GM21423 (cell line): ENCODE data around the gene CUTA.

ENCODE experiments used
- ATAC-seq: cut with Tn5 transposase; IDR thresholded peaks from one replicate; pipeline ENCODE4 v1.9.1; 2021; ENCODE audit warnings: mild to moderate bottlenecking, moderate library complexity; ENCODE audit not compliant: unreplicated experiment

The CUTA gene, protein sequence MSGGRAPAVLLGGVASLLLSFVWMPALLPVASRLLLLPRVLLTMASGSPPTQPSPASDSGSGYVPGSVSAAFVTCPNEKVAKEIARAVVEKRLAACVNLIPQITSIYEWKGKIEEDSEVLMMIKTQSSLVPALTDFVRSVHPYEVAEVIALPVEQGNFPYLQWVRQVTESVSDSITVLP

DNA sequence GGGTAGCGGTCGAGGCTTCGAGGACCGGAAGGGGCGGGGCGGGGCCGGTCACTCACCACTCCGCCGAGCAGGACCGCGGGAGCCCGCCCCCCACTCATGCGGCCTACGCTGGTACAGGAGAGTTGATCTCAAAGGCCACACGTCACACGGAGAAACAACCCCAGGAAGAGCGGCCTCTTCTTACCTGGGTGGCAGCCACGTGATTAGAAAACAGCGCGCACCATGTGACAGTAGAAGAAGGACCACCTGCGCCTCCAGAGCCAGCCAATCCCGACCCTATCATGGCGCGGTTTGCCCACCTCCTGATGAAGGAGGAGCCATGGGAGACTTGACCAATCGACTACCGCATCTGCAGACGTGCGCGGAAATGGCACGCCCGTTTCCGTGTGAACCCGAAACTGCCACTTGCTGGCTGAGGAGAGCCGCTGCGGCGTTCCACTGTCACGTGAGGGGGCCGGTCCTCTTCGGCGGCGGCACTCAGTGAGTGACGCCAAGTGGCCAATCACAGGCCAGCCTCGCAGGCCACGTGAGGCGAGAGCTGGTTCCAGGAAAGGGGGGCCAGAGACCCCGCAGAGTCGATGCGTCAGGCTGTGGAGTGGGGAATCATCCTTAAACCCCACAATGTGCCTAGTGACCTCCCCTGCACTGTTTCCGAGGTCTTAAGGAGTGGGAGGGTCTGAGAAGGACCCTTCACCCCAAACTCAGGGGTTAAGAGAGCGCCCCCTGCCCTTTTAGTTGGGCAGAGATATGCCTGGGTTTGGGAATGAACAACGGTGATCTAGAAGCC lies at the start of gene CUTA:
Gene CUTA, minus strand, starts transcription at position 205 of the 787 bp plus-strand sequence. Its CDS starts 107 bp downstream, at position 98.
- peak; percentile 81 for ATAC-seq

DNA sequence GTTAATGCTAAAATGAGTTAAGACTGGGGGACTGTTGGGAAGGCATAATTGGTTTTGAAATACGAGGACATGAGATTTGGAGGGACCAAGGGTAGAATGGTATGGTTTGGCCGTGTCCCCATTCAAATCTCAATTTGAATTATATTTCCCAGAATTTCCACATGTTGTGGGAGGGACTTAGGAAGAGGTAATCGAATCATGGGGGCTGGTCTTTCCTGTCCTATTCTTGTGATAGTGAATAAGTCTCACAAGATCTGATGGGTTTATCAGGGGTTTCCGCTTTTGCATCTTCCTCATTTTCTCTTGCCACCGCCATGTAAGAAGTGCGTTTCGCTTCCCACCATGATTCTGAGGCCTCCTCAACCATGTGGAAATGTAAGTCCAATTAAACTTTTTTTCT lies 49.2 kb upstream of the CUTA start:
- no peak for ATAC-seq

DNA sequence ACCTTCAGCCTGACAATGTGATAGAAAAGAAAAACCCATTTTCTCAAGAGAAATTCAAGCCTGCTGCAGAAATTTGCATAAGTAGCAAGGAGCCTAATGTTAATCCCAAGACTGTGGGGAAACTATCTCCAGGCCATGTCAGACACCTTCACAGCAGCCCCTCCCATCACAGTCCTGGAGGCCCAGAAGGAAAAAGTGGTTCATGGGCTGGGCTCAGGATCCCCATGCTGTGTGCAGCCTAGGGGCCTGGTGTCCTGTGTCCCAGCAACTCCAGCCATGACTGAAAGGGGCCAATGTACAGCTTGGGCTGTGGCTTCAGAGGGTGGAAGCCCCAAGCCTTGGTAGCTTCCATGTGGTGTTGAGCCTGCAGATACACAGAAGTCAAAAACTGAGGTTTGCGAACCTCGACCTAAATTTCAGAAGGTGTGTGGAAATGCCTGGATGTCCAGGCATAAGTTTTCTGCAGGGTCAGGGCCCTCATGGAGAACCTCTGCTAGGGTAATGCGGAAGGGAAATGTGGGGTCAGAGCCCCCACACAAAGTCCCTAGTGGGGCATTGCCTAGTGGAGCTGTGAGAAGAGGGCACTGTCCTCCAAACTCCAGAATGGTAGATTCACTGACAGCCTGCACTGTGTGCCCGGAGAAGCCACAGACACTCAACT lies 48.3 kb upstream of the CUTA start:
- ATAC-seq = no peak

DNA sequence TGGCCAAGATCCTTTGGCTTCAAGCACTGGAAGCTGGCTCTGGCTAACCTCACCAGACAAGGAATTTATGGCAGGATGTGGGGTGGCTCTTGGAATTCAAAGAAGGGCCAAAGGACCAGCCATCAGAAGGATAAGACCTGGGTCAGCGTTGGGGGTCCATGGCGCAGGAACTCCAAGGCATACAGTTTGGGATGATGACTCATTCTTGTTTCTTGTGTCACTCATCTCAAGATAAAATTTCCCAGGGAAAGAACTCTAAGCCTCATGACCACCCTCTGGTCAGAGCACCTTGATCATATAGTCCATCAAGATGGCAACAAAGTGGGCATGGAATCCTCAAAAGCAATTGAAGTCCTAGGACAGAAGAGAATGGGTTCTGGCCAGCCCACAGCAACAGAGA lies 41.3 kb upstream of the CUTA start:
- no peak for ATAC-seq

DNA sequence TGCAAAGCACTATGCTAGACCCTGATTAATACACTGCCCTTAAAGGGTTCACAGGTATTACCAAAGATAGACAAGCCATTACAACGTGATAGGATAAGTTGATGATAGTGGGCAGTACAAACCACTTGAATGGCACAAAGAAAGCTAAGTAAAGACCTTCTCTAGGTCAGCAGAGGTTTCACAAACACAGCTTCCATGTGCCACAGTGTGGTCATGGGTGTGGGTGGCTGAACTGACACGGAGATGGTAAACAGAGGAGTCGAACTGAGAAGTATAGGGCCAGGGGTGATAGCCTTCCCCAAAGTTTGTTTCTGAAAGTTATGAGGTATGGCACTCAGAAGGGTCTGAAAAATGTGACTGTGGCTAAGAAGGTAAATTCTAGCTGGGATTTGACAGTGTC lies 40.8 kb upstream of the CUTA start:
- ATAC-seq = no peak

DNA sequence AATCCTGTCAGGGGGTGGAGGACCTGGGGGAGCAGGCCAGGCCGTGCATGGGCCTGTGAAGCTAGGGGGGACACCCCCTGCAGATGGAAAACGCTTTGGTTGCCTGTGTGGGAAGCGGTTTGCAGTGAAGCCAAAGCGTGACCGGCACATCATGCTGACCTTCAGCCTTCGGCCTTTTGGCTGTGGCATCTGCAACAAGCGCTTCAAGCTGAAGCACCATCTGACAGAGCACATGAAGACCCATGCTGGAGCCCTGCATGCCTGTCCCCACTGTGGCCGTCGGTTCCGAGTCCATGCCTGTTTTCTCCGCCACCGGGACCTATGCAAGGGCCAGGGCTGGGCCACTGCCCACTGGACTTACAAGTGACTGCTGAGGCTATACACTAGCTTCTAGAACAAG lies 38.2 kb upstream of the CUTA start:
- ATAC-seq = no peak

DNA sequence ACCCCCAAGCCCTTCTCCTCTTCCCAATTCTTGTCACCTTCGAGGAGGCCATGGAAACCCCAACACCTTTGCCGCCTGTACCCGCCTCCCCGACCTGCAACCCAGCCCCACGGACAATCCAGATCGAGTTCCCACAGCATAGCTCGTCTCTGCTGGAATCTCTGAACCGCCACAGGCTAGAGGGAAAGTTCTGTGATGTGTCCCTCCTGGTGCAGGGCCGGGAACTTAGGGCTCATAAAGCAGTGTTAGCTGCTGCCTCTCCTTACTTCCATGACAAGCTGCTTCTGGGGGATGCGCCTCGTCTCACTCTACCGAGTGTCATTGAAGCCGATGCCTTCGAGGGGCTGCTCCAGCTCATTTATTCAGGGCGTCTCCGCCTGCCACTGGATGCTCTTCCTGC lies 37.1 kb upstream of the CUTA start:
- no peak for ATAC-seq

DNA sequence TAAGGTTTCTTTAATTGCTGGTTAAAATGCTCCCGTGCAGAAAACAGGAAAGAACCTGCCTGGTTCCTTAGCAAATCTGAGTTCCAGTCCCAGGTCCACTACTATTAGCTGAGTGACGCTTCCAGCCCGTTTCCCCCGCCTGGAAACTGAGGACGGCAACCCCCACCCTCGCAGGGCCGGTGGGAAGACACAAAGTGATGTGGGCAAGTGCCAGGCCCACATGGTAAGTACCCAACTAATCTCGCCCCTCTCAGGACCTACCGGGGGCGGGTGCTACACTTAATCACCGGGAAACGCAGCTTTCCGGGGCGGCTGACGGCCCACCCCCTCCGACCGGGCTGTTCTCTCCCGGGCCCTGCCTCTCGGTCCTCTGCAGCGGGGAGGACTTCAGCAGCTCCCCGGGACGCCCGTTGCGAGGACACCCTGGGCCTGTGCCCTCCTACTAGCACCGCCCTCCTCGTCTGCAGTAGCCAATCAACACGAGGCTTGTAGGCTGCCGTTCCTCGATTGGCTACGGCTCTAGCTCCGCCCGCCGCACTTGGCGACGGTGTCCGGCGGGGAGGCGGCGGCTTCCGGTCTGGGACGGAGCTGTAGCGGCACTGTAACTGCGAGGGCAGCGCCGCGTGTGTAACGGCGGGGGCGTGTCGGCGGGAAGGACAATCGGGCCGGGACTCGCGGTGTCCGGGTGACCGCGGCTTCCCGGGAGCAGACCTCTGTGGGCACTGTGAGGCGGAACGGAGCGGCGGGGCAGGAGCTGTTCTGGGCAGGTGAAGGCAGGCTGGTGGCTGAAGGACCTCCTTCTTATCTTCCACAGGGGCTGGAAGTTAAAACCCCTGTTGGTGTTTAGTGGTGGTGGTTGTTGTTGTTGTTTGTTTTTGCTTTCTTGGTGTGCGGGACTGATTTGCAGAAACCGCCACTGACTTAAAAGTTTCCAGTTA lies 36.4 kb upstream of the CUTA start, which contains the start of gene ZBTB9:
Gene ZBTB9, plus strand, starts transcription at position 568 of the 938 bp plus-strand sequence. CDS start 525 bp downstream, outside the sequence.
- peak; percentile 98 for ATAC-seq

DNA sequence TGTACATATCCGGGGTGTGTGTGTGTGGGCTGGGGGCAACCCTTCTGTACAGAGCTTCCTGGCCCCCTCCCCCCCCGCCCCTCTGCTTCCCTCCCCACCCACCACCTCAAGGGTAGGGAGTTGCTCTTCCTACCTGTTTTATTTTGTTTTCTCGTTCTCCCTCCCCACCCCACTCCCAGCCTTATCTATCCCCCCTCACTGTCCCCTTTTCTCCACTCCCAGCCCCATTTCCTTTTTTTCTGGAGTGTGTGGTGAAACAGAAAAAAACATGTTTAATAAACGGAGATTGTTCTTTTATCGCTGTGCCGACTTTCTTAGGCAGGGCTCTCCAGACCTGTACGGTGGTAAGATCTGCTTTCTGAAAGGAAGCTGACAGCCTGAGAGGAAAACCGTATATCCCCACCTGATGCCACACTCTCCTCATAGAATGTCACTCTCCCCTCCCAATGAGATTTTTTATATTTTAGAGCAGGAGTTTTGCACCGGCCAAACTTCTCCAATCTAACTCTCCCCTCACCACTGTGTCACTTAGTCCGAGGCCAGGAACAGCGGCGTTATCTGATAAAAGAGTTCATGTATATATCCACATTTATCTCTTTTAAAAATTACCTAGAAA lies 35.6 kb upstream of the CUTA start:
- ATAC-seq = no peak

DNA sequence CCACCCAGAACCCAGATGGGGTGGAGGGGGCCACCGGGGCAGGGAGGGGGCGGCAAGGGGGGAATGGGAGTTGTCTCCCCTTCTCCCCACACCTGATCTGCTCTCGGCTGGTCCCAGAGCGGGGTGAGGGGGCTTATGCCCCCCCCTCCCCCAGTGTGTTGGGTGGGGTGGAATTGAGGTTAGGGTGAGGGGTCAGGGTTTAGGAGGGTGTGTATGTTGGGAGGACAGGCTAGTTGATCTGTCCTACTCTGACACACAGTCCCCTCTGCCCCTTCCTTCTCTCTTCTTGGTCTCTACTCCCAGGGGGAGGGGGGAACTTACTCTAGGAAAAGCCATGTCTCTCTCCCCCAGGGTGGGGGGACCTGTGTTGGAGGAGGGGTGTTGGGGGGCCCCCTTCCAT lies 34.6 kb upstream of the CUTA start:
- ATAC-seq = no peak

DNA sequence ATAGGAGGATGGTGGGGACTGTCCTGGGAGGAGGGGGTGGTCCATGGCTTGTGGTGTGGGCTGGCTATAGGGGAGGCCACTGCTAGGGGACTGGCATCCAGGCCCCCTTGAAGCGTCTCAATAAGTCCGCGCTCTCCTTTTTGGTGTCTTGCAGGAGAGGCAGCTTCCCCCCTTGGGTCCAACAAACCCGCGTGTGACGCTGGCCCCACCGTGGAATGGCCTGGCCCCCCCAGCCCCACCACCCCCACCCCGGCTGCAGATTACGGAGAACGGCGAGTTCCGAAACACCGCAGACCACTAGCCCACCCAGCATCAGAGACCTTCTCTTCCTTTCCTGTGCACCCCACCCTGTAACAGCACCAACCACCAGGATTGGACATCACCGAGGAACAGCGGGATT lies 33.7 kb upstream of the CUTA start:
- no peak for ATAC-seq

DNA sequence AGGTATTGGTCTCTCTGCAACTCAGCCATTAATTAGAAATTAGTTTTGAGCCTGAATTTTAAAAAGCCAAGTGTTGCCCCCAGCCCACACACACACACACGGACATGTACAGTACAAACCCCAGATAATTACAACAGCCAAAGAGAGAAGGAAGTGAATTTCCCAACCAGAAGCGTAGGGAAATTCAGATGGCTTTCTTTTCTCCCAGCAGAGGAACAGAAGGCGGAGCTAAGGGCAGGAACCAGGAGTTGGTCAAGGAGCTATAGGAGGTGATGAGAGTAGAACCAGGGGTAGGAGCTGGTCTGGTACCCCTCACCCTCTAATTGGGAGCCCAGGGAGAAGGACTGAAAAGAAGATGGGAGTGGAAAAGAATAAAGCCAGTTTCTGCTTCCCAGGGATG lies 32.5 kb upstream of the CUTA start:
- ATAC-seq = no peak

DNA sequence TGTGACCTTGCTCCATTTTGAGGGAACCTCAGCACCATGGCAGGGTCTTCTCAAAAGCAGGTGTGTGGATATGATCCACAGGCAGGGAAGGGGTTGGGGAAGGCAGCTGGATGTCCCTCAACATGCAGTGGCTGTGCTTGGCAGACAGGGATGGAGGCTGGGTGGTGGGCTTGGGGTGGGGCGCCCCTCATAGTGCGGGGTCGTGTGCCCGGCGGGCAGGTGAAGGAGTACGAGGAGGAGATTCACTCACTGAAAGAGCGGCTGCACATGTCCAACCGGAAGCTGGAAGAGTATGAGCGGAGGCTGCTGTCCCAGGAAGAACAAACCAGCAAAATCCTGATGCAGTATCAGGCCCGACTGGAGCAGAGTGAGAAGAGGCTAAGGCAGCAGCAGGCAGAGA lies 28.4 kb upstream of the CUTA start:
- no peak for ATAC-seq

DNA sequence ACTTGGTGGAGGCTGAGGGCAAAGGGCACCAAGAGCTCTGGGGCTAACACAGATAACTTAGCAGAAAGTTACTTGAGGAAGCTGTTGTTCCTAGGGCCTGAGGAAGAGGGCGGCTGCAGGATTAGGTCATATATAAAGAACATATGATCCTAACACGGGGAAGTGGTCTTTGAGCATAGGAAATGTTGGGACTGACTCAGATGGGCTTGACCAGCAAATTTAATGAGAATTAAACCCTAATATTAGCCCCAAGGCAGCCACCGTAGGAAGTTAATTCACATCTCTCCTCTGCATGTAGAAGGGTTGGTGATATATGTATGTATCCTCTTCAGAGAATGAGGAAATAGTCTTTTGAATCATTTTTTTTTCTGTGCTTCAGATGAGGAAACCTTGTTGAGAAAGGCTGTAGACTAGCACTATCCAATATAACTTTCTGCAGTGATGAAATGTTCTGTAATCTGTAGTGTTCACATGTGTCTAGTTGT lies 27.3 kb upstream of the CUTA start:
- ATAC-seq = no peak

DNA sequence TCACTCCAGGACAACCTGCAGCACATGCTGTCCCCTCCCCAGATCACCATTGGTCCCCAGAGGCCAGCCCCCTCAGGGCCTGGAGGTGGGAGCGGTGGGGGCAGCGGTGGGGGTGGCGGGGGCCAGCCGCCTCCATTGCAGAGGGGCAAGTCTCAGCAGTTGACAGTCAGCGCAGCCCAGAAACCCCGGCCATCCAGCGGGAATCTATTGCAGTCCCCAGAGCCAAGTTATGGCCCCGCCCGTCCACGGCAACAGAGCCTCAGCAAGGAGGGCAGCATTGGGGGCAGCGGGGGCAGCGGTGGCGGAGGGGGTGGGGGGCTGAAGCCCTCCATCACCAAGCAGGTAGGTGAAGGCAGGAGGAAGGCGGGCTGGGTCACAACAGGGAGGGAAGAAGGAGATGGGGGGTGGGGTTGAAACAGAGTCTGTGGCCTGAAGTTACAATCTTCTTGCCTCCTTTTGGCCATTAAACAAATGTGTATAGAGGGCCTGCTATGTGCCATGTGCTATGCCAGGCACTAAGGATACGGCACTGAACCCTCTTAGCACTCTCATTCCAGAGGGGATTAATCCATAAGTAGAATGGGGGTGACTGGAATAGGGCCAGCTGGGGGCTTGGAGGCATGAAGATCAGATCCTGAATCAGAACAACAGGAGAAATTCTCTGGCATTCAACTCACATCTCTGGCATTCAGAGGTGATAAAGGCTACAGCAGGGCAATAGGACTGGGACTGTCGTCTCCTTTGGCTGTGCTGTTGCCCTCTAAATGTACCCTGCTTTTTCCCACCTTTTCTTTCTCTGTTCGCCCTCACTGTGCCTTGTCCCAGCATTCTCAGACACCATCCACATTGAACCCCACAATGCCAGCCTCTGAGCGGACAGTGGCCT lies 26.0 kb upstream of the CUTA start:
- no peak for ATAC-seq

DNA sequence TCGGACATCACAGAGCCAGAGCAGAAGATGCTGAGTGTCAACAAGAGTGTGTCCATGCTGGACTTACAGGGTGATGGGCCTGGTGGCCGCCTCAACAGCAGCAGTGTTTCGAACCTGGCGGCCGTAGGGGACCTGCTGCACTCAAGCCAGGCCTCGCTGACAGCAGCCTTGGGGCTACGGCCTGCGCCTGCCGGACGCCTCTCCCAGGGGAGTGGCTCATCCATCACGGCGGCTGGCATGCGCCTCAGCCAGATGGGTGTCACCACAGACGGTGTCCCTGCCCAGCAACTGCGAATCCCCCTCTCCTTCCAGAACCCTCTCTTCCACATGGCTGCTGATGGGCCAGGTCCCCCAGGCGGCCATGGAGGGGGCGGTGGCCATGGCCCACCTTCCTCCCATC lies 25.1 kb upstream of the CUTA start:
- no peak for ATAC-seq

DNA sequence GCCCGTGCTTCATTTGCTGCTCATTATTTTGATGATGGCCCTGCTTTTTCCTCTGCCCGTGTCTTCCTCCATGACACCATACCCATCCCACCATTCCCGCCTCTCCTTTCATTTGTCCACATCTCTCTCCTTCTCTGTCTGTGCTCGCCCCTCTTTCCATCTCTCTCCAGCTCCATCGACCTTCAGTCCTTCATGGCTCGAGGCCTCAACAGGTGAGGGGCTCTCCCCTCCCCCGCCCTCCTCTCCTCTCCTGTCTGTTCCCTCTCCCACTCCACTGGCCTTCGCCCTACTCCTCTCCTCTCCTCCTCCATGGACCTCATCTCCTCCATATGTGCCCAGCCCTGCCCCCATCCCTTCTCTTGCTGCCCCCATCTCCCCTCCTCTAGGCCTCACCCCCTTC lies 24.4 kb upstream of the CUTA start:
- no peak for ATAC-seq

DNA sequence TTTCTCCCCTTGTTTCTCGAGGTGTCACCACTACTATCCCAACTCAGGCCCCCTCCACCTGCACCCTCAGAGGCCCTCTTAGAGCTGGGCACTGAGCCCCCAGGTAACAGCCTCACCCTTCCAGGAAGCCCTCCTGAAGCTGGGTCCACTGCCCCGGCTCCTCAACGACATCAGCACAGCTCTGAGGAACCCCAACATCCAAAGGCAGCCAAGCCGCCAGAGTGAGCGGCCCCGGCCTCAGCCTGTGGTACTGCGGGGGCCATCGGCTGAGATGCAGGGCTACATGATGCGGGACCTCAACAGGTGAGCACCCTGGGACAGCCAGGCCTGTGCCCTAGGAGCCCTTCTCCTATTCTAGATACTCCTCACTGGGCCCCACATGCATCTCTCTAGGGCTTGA lies 23.6 kb upstream of the CUTA start:
- ATAC-seq = no peak

DNA sequence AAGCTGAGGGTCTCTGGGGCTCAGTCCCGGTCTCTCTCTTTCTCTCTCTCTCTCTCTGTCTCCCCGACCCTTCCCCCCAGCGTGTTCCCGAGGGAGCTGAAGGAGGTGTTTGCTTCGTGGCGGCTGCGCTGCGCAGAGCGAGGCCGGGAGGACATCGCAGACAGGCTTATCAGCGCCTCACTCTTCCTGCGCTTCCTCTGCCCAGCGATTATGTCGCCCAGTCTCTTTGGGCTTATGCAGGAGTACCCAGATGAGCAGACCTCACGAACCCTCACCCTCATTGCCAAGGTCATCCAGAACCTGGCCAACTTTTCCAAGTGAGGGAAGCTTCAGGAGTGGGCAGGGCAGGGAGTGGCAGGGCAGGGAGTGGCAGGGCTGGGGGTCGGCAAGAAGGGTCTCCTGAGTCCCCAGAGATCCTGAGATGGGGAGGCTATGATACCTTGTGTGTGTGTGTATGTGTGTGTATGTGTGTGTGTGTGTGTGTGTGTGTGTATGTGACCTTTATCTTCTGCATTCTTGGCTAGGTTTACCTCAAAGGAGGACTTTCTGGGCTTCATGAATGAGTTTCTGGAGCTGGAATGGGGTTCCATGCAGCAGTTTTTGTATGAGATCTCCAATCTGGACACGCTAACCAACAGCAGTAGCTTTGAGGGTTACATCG lies 22.9 kb upstream of the CUTA start:
- ATAC-seq = no peak
